Measurements from ENCODE around the gene OXSM.

- TF ChIP-seq CTCF (IDR thresholded peaks at IDR 0.05): no peak
- no peak for TF ChIP-seq POLR2A (IDR thresholded peaks at IDR 0.05)
- TF ChIP-seq EP300 (IDR thresholded peaks at IDR 0.05): no peak
These were observed 42.9 kb upstream of the OXSM start for GRCh38 chr3:25747033-25747432.

Data from suprapubic skin (tissue), 3 donors.